HG02852 (cell line): ENCODE data around the gene PTTG1IP.

Experiments used
- ATAC-seq: cut with Tn5 transposase; IDR thresholded peaks from one replicate; pipeline ENCODE4 v1.9.1; 2021; ENCODE audit warnings: mild to moderate bottlenecking, moderate library complexity; ENCODE audit not compliant: unreplicated experiment

The PTTG1IP gene

GRCh38 chr21:44813149-44813548 lies 60.3 kb downstream of the PTTG1IP start:
- no peak for ATAC-seq

- no peak for ATAC-seq
Measured at GRCh38 chr21:44812640-44813039, 60.9 kb downstream of the PTTG1IP start.

GRCh38 chr21:44810779-44811178 lies 62.7 kb downstream of the PTTG1IP start:
- ATAC-seq = no peak

GRCh38 chr21:44805859-44806258 lies 67.6 kb downstream of the PTTG1IP start:
- ATAC-seq = no peak

GRCh38 chr21:44805226-44805625 lies 68.3 kb downstream of the PTTG1IP start:
- ATAC-seq = no peak

- ATAC-seq = no peak
Measured at GRCh38 chr21:44804762-44805161, 68.7 kb downstream of the PTTG1IP start.

- no peak for ATAC-seq
Measured at GRCh38 chr21:44803651-44804050, 69.8 kb downstream of the PTTG1IP start.

GRCh38 chr21:44802396-44803153 lies 70.9 kb downstream of the PTTG1IP start:
- no peak for ATAC-seq

- ATAC-seq = peak; percentile 80
Measured at GRCh38 chr21:44801468-44802395, 71.8 kb downstream of the PTTG1IP start, which contains the start of gene UBE2G2. UBE2G2 (minus strand) TSS chr21:44801820; CDS start chr21:44801748, 72 bp downstream.

- ATAC-seq = peak; percentile 42
Measured at GRCh38 chr21:44800971-44801467, 72.5 kb downstream of the PTTG1IP start.

GRCh38 chr21:44800103-44800502 lies 73.4 kb downstream of the PTTG1IP start:
- no peak for ATAC-seq

GRCh38 chr21:44799646-44800045 lies 73.8 kb downstream of the PTTG1IP start:
- no peak for ATAC-seq
